Vagina (tissue), 2 donors: Measurements from ENCODE around the gene PPP2CA. TPM values are rescaled to one million over a fixed set of nuclear protein-coding genes. Genes with fewer than 3 reads are reported as not detected.

Experiments used
- DNase-seq, 2 donors: peaks; one replicate each; pipeline ENCODE4 v3.0.0-alpha.2; 2017; ENCODE audit errors: extremely low spot score in 2 of 2
- H3K27ac ChIP-seq: fragments of 200-600 bp; sonication (generic); one replicate; pipeline ENCODE4 v1.5.1; 2019
- H3K27me3 ChIP-seq: fragments of 200-600 bp; sonication (generic); one replicate; pipeline ENCODE4 v1.5.1; 2019
- H3K36me3 ChIP-seq, 2 donors: fragments of 200-600 bp; sonication (generic); one replicate each; pipeline ENCODE4 v1.5.1; 2017 to 2019
- H3K4me1 ChIP-seq: fragments of 200-600 bp; sonication (generic); one replicate; pipeline ENCODE4 v1.5.1; 2019
- H3K4me3 ChIP-seq, 2 donors: fragments of 200-600 bp; sonication (generic); 1 replicate in 1 of 2; 2 replicates in 1 of 2; pipeline ENCODE4 v1.5.1; 2016 to 2019
- H3K9me3 ChIP-seq: fragments of 200-600 bp; sonication (generic); one replicate; pipeline ENCODE4 v1.5.1; 2019
- CTCF ChIP-seq, 3 experiments: fragments of 450-650 bp in 2 of 3; fragments of 200-600 bp in 1 of 3; sonication (generic) in 1 of 3; IDR thresholded peaks; one replicate each; pipeline ENCODE4 v1.5.1; 2017 to 2019; ENCODE audit warnings: antibody characterized with exemption in 3 of 3, mild to moderate bottlenecking in 2 of 3, moderate library complexity in 2 of 3
- POLR2A ChIP-seq, 2 donors: fragments of 450-650 bp; IDR thresholded peaks; one replicate each; pipeline ENCODE4 v1.6.1; 2017; ENCODE audit warnings: antibody characterized with exemption in 2 of 2, mild to moderate bottlenecking in 2 of 2, moderate library complexity in 2 of 2
- POLR2AphosphoS5 ChIP-seq, 2 donors: sonication (generic); formaldehyde crosslinking; IDR thresholded peaks; one replicate each; pipeline ENCODE4 v1.9.0; 2017; ENCODE audit warnings: antibody characterized with exemption in 2 of 2, mild to moderate bottlenecking in 2 of 2, low read depth in 1 of 2; ENCODE audit not compliant: insufficient read depth in 1 of 2
- intact Hi-C: fragments of 100-400 bp; cut with DNase I; formaldehyde crosslinking; loops from one replicate; pipeline ENCODE4 v1.15.1; 2023
- total RNA-seq: library from RNA; depleted of rRNA; stranded (reverse); fragments of >200 nt; gene quantifications from one replicate; pipeline ENCODE4 v1.2.3, GENCODE V29; 2016

Gene PPP2CA
- total RNA-seq, 1 donor from 2014 or later, result 56.2 TPM

GRCh38 chr5:134174841-134175839 is 50.7 kb downstream of the PPP2CA start:
- H3K27ac ChIP-seq, result peak overlapping the region; percentile 99
- no peak for DNase-seq
- peak overlapping the region; percentile 98 to 99 for H3K4me3 ChIP-seq
- H3K27me3 ChIP-seq, result no peaks in the 10 kb centered on the region
- H3K9me3 ChIP-seq, result no peaks in the 10 kb centered on the region
- peaks cover 68% of the 10 kb centered on the region for H3K4me1 ChIP-seq
- H3K36me3 ChIP-seq, result peaks cover 0 to 35% of the 10 kb centered on the region in 2 donors
- intact Hi-C loops, result no loop called here
- TF ChIP-seq CTCF (IDR thresholded peaks at IDR 0.05), result no peak
- no peak for TF ChIP-seq POLR2AphosphoS5 (IDR thresholded peaks at IDR 0.05; ENCODE audit: insufficient read depth in 1 of 2, low read depth in 1 of 2)
- no peak for TF ChIP-seq POLR2A (IDR thresholded peaks at IDR 0.05)

GRCh38 chr5:134171972-134172371 is 53.9 kb downstream of the PPP2CA start:
- Histone ChIP-seq H3K4me3 (no peak overlapping the region), H3K27me3 (no peaks in the 10 kb centered on the region), H3K27ac (no peak overlapping the region), H3K36me3 (peaks cover 0 to 53% of the 10 kb centered on the region in 2 donors), H3K4me1 (peaks cover 57% of the 10 kb centered on the region), H3K9me3 (no peaks in the 10 kb centered on the region)
- no peak for DNase-seq
- TF ChIP-seq POLR2AphosphoS5 (IDR thresholded peaks at IDR 0.05; ENCODE audit: insufficient read depth in 1 of 2, low read depth in 1 of 2), result no peak
- TF ChIP-seq CTCF (IDR thresholded peaks at IDR 0.05), result no peak
- no peak for TF ChIP-seq POLR2A (IDR thresholded peaks at IDR 0.05)
- intact Hi-C loops, result no loop called here

GRCh38 chr5:134162592-134162991 is 63.3 kb downstream of the PPP2CA start:
- DNase-seq, result no peak
- peaks cover 0 to 67% of the 10 kb centered on the region in 2 donors for H3K36me3 ChIP-seq
- no peaks in the 10 kb centered on the region for H3K27me3 ChIP-seq
- no peaks in the 10 kb centered on the region for H3K4me1 ChIP-seq
- TF ChIP-seq POLR2A (IDR thresholded peaks at IDR 0.05) (no peak), CTCF (IDR thresholded peaks at IDR 0.05) (no peak), POLR2AphosphoS5 (IDR thresholded peaks at IDR 0.05; ENCODE audit: insufficient read depth in 1 of 2, low read depth in 1 of 2) (no peak)
- no peak overlapping the region for H3K27ac ChIP-seq
- intact Hi-C loops, result no loop called here
- no peak overlapping the region for H3K4me3 ChIP-seq
- no peaks in the 10 kb centered on the region for H3K9me3 ChIP-seq

GRCh38 chr5:134161513-134162395 is 64.1 kb downstream of the PPP2CA start:
- Histone ChIP-seq H3K9me3 (no peaks in the 10 kb centered on the region), H3K36me3 (peaks cover 0 to 74% of the 10 kb centered on the region in 2 donors), H3K27ac (no peak overlapping the region), H3K4me3 (no peak overlapping the region), H3K4me1 (no peaks in the 10 kb centered on the region), H3K27me3 (no peaks in the 10 kb centered on the region)
- no peak for DNase-seq
- no peak for TF ChIP-seq CTCF (IDR thresholded peaks at IDR 0.05)
- TF ChIP-seq POLR2AphosphoS5 (IDR thresholded peaks at IDR 0.05; ENCODE audit: insufficient read depth in 1 of 2, low read depth in 1 of 2), result no peak
- no peak for TF ChIP-seq POLR2A (IDR thresholded peaks at IDR 0.05)
- intact Hi-C loops, result no loop called here
